GM23338 (cell line): ENCODE data around the gene CTU2. TPM values are rescaled to one million over a fixed set of nuclear protein-coding genes. Genes with fewer than 3 reads are reported as not detected.

Experiments
- ATAC-seq: fragments of 200-7000 bp; cut with Tn5 transposase; 3 replicates; pipeline ENCODE4 v1.9.1; 2020
- DNase-seq: peaks from one replicate; pipeline ENCODE4 v3.0.0-alpha.2; 2015; ENCODE audit warnings: low spot score
- H2AFZ ChIP-seq: fragments of 200-600 bp; sonication (generic); 2 replicates; pipeline ENCODE4 v1.8.0; 2016; ENCODE audit warnings: antibody characterized with exemption, mild to moderate bottlenecking, moderate library complexity
- H3F3A ChIP-seq: fragments of 200-600 bp; sonication (generic); replicated peaks from 2 replicates; pipeline ENCODE4 v1.8.0; 2017; ENCODE audit warnings: antibody characterized with exemption, mixed run types, low read depth
- H3K27ac ChIP-seq: fragments of 200-600 bp; sonication (generic); 2 replicates; pipeline ENCODE4 v1.6.1; 2016; ENCODE audit warnings: low read depth
- H3K27me3 ChIP-seq: fragments of 200-600 bp; sonication (generic); 2 replicates; pipeline ENCODE4 v1.8.0; 2016; ENCODE audit warnings: mild to moderate bottlenecking, mixed run types, moderate library complexity; ENCODE audit not compliant: insufficient read depth
- H3K36me3 ChIP-seq: fragments of 200-600 bp; sonication (generic); 2 replicates; pipeline ENCODE4 v1.8.0; 2016; ENCODE audit warnings: mild to moderate bottlenecking; ENCODE audit not compliant: insufficient read depth
- H3K4me1 ChIP-seq: fragments of 200-600 bp; sonication (generic); 2 replicates; pipeline ENCODE4 v1.8.0; 2016; ENCODE audit warnings: mild to moderate bottlenecking, moderate library complexity; ENCODE audit not compliant: insufficient read depth
- H3K4me2 ChIP-seq: fragments of 200-600 bp; sonication (generic); 2 replicates; pipeline ENCODE4 v1.7.1; 2017; ENCODE audit warnings: mixed run types
- H3K4me3 ChIP-seq: fragments of 200-600 bp; sonication (generic); 2 replicates; pipeline ENCODE4 v1.6.1; 2016; ENCODE audit warnings: mixed run types
- H3K79me2 ChIP-seq: fragments of 200-600 bp; sonication (generic); replicated peaks from 2 replicates; pipeline ENCODE4 v1.8.0; 2017; ENCODE audit warnings: mild to moderate bottlenecking; ENCODE audit not compliant: insufficient read depth
- H3K9me2 ChIP-seq: fragments of 200-600 bp; sonication (generic); 2 replicates; pipeline ENCODE4 v1.8.0; 2017; ENCODE audit not compliant: insufficient read depth
- H4K20me1 ChIP-seq: fragments of 200-600 bp; sonication (generic); replicated peaks from 2 replicates; pipeline ENCODE4 v1.8.0; 2017; ENCODE audit warnings: mild to moderate bottlenecking; ENCODE audit not compliant: insufficient read depth
- H3K27ac Mint-ChIP-seq: 2 replicates; pipeline ENCODE4 v1.8.0; 2020; ENCODE audit warnings: inconsistent platforms, mild to moderate bottlenecking, moderate library complexity, mixed read lengths
- H3K27me3 Mint-ChIP-seq: 3 replicates; pipeline ENCODE4 v1.8.0; 2022; ENCODE audit warnings: low read depth, mild to moderate bottlenecking, moderate library complexity, mixed read lengths, inconsistent platforms; ENCODE audit not compliant: insufficient read depth, poor library complexity
- H3K36me3 Mint-ChIP-seq: 3 replicates; pipeline ENCODE4 v1.8.0; 2021; ENCODE audit warnings: low read depth, mild to moderate bottlenecking, inconsistent platforms, moderate library complexity, mixed read lengths
- H3K4me1 Mint-ChIP-seq: 3 replicates; pipeline ENCODE4 v1.8.0; 2020; ENCODE audit warnings: mild to moderate bottlenecking, inconsistent platforms, mixed read lengths
- H3K4me3 Mint-ChIP-seq: 3 replicates; pipeline ENCODE4 v1.8.0; 2021; ENCODE audit warnings: moderate library complexity, mild to moderate bottlenecking, inconsistent platforms, mixed read lengths
- H3K9me3 Mint-ChIP-seq: 3 replicates; pipeline ENCODE4 v1.8.0; 2020; ENCODE audit warnings: moderate library complexity, mild to moderate bottlenecking, inconsistent platforms, mixed read lengths
- EZH2phosphoT487 ChIP-seq: fragments of 200-600 bp; sonication (generic); IDR thresholded peaks from one replicate; pipeline ENCODE4 v1.8.1; 2018; ENCODE audit warnings: antibody characterized with exemption; ENCODE audit not compliant: unreplicated experiment
- REST ChIP-seq: IDR thresholded peaks from one replicate; pipeline ENCODE4 v1.6.1; 2018; ENCODE audit warnings: antibody characterized with exemption; ENCODE audit not compliant: unreplicated experiment
- ZNF331 ChIP-seq: fragments of 250-450 bp; sonication (Bioruptor Pico); IDR thresholded peaks from 2 replicates; pipeline ENCODE4 v1.5.0; 2020; ENCODE audit warnings: low read depth, mild to moderate bottlenecking, moderate library complexity
- ZNF462 ChIP-seq: fragments of 250-450 bp; sonication (Bioruptor Pico); IDR thresholded peaks from 2 replicates; pipeline ENCODE4 v1.5.0; 2020; ENCODE audit warnings: mild to moderate bottlenecking, moderate library complexity
- polyA plus RNA-seq: library from polyadenylated mRNA; unstranded; fragments of >200 nt; fragmentation: Nextera tagmentation; extraction: Ambion mirVana; gene quantifications from 2 replicates; pipeline ENCODE4 v1.2.1, GENCODE V29; 2016
- total RNA-seq: library from RNA; depleted of rRNA; stranded (reverse); fragments of >200 nt; shearing (Covaris generic); gene quantifications from 2 replicates; pipeline ENCODE4 v1.2.3, GENCODE V29; 2014

The CTU2 gene
- total and polyA plus RNA-seq, 2 experiments from 2014 or later = 22.3 to 25.7 TPM

GRCh38 chr16:88699180-88699579 lies 7.1 kb upstream of the CTU2 start:
- ATAC-seq (no peak), DNase-seq (no peak)
- no peaks in the 10 kb centered on the region for H3K4me1 ChIP-seq
- H3K4me1 Mint-ChIP-seq = peaks cover 4% of the 10 kb centered on the region
- no peak overlapping the region for H3K4me3 Mint-ChIP-seq
- H3K9me3 Mint-ChIP-seq = no peaks in the 10 kb centered on the region
- H3K27ac Mint-ChIP-seq = no peak overlapping the region
- H3K27ac ChIP-seq = no peak overlapping the region
- peaks cover 7% of the 10 kb centered on the region; the same call in 1 of the 2 replicates for H3K79me2 ChIP-seq
- H3K27me3 ChIP-seq = no peaks in the 10 kb centered on the region
- H3K27me3 Mint-ChIP-seq = peaks cover 2% of the 10 kb centered on the region
- TF ChIP-seq ZNF331 (no peak), ZNF462 (CRISPR knock-in tag) (no peak), EZH2phosphoT487 (no peak), REST (no peak)
- no peak overlapping the region for H3K4me2 ChIP-seq
- no peak overlapping the region for H2AFZ ChIP-seq
- H3K4me3 ChIP-seq = no peak overlapping the region
- no peaks in the 10 kb centered on the region for H3K36me3 ChIP-seq
- H3F3A ChIP-seq = no peaks in the 10 kb centered on the region
- no peaks in the 10 kb centered on the region for H3K9me2 ChIP-seq
- H3K36me3 Mint-ChIP-seq = no peaks in the 10 kb centered on the region; the same call in 2 of the 3 replicates
- 0 out of 2 replicates have a peak, but pooled peaks cover 1% of the 10 kb centered on the region for H4K20me1 ChIP-seq
